ENCODE measurements around the gene CTAG2.
"Not testable (repeated sequence)": the region's sequence is repeated elsewhere in the genome, so short reads cannot be mapped to it uniquely, and the experiment has no call there.

CTAG2 gene

GRCh38 chrX:154653413-154653812, at the start of gene CTAG2:
TSS of gene CTAG2 (minus strand) at chrX:154653579. CDS start at chrX:154653515, 64 bp downstream.
- not testable (repeated sequence) for DNase-seq

GRCh38 chrX:154698630-154699248, 45.4 kb upstream of the CTAG2 start:
- DNase-seq = no peak

GRCh38 chrX:154696676-154697045, 43.3 kb upstream of the CTAG2 start:
- DNase-seq = peak; percentile 22

GRCh38 chrX:154695911-154696675, 42.7 kb upstream of the CTAG2 start:
- peak; percentile 70 for DNase-seq

- no peak for DNase-seq
Measured at GRCh38 chrX:154693394-154693793, 40.0 kb upstream of the CTAG2 start.

GRCh38 chrX:154690438-154690837, 37.1 kb upstream of the CTAG2 start:
- not testable (repeated sequence) for DNase-seq

- DNase-seq = not testable (repeated sequence)
Measured at GRCh38 chrX:154672084-154672483, 18.7 kb upstream of the CTAG2 start.

GRCh38 chrX:154670848-154671247, 17.5 kb upstream of the CTAG2 start:
- DNase-seq = not testable (repeated sequence)

GRCh38 chrX:154661899-154662298, 8.5 kb upstream of the CTAG2 start:
- DNase-seq = no peak

- no peak for DNase-seq
Measured at GRCh38 chrX:154661170-154661569, 7.8 kb upstream of the CTAG2 start.

GRCh38 chrX:154660541-154660940, 7.2 kb upstream of the CTAG2 start:
- no peak for DNase-seq

- no peak for DNase-seq
Measured at GRCh38 chrX:154658957-154659356, 5.6 kb upstream of the CTAG2 start.

- DNase-seq = no peak
Measured at GRCh38 chrX:154658187-154658586, 4.8 kb upstream of the CTAG2 start.

- DNase-seq = no peak
Measured at GRCh38 chrX:154657226-154657805, 3.9 kb upstream of the CTAG2 start.

- DNase-seq = no peak
Measured at GRCh38 chrX:154655786-154656185, 2.4 kb upstream of the CTAG2 start.

GRCh38 chrX:154655346-154655745, 2.0 kb upstream of the CTAG2 start:
- DNase-seq = no peak

- DNase-seq = no peak
Measured at GRCh38 chrX:154654925-154655324, 1.5 kb upstream of the CTAG2 start.

GRCh38 chrX:154654372-154654771, 993 bp upstream of the CTAG2 start:
- no peak for DNase-seq

- DNase-seq = no peak
Measured at GRCh38 chrX:154653048-154653401, 354 bp downstream of the CTAG2 start.

GRCh38 chrX:154652311-154653047, 900 bp downstream of the CTAG2 start:
- no peak for DNase-seq

GRCh38 chrX:154650221-154650510, 3.2 kb downstream of the CTAG2 start:
- DNase-seq = no peak

- no peak for DNase-seq
Measured at GRCh38 chrX:154649503-154650220, 3.7 kb downstream of the CTAG2 start.

GRCh38 chrX:154648931-154649330, 4.4 kb downstream of the CTAG2 start:
- no peak for DNase-seq
